ENCODE measurements around the gene ROR1. TPM values are rescaled to one million over a fixed set of nuclear protein-coding genes. Genes with fewer than 3 reads are reported as not detected.
A peak's percentile ranks its signal among the peaks of the same experiment; 100 is the strongest.

The ROR1 gene
- total RNA-seq, 4 donors from 2014 or later: 2.6 to 37.6 (median 11.5) TPM

DNA sequence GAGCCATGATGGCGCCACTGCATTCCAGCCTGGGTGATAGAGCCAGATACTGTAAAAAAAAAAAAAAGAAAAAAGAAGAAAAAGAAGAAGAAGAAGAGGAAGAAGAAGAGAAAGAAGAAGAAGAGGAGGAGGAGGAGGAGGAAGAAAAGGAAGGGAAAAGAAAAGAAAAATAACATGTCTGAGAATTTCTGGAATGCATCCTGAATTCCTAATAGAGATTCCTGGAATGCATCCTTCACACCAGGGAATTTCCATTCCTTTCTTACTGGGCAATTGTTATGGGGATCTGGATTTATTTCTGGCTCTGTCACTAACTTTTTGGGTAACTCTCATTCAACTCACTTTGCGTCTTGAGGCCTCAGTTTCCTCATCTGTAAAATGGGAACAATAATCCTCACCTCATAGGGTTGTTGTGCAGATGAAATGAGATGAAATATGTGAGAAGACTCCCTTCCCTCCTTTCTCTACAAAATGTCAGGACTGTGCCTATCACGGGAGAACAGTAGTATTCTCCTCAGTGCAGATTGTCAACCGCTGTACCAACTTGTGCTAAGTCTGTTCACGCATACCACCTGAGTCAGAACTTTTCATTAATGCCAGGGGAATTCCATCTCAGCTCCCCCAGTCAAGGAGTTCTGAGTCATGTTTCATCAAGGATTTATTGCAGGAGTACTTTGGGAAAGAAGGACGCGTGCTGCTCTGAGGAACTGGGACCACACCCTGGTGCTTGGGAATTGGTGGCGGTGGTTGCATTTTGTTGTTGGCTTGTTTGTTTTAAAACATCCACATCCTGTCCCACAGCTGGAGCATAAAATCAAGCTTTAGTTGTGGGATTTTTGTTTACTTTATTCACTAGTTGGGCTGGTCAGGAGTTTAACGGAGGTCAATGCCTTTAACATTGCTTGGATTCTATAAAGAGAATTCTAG is 42.4 kb upstream of the ROR1 start:
- H3K27ac ChIP-seq: peak overlapping the region in 1 of 2 donors; percentile 31
- DNase-seq: no peak
- H3K9me3 ChIP-seq: no peaks in the 10 kb centered on the region
- no peaks in the 10 kb centered on the region for H3K27me3 ChIP-seq
- H3K36me3 ChIP-seq: no peaks in the 10 kb centered on the region
- H3K4me1 ChIP-seq: peaks cover 0 to 3% of the 10 kb centered on the region in 2 donors
- H3K4me3 ChIP-seq: peak overlapping the region in 1 of 2 donors; percentile 11
- intact Hi-C loops (cut with DNase I; ENCODE audit: low total_unique reads): no loop called here
- TF ChIP-seq, protein P1, sequence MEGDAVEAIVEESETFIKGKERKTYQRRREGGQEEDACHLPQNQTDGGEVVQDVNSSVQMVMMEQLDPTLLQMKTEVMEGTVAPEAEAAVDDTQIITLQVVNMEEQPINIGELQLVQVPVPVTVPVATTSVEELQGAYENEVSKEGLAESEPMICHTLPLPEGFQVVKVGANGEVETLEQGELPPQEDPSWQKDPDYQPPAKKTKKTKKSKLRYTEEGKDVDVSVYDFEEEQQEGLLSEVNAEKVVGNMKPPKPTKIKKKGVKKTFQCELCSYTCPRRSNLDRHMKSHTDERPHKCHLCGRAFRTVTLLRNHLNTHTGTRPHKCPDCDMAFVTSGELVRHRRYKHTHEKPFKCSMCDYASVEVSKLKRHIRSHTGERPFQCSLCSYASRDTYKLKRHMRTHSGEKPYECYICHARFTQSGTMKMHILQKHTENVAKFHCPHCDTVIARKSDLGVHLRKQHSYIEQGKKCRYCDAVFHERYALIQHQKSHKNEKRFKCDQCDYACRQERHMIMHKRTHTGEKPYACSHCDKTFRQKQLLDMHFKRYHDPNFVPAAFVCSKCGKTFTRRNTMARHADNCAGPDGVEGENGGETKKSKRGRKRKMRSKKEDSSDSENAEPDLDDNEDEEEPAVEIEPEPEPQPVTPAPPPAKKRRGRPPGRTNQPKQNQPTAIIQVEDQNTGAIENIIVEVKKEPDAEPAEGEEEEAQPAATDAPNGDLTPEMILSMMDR (IDR thresholded peaks at IDR 0.05): no peak

DNA sequence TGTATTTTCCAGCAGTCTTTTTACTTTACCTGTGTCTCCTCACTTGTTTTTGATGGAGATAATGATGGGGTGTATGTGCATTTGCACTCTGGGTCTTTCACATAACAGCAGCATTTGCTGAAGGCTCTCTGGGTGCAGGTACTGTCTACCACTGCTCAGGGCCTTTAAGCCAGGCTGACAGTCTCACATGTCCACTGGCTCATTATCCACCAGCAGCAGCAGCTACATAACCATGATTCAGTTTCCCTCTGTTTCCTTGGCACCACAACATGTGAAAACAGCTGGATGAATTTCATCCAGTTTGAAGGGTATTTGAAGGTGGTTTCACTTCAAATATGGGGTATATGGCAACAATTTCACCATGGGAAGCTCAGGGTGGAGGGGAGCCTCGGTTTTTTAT is 41.2 kb upstream of the ROR1 start:
- DNase-seq: no peak
- TF ChIP-seq POLR2A (IDR thresholded peaks at IDR 0.05): no peak
- TF ChIP-seq, protein P1 (IDR thresholded peaks at IDR 0.05): no peak
- Histone ChIP-seq H3K27me3 (no peaks in the 10 kb centered on the region), H3K27ac (no peak overlapping the region), H3K9me3 (no peaks in the 10 kb centered on the region), H3K4me3 (no peak overlapping the region), H3K36me3 (no peaks in the 10 kb centered on the region), H3K4me1 (peaks cover 0 to 3% of the 10 kb centered on the region in 2 donors)
- intact Hi-C loops (cut with DNase I; ENCODE audit: low total_unique reads): no loop called here

DNA sequence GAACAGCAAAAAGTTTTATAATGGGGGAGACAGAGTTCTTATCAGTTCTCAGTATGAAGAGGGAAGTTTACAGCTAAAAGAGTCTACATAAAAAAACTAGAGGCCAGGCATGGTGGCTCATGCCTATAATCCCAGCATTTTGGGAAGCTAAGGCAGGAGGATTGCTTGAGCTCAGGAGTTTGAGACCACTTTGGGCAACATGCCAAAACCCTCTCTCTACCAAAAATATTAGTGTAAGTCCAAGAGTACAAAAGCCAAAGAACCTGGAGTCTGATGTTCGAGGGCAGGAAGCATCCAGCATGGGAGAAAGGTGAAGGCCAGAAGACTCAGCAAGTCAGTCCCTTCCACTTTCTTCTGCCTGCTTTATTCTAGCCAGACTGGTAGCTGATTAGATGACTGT is 35.0 kb upstream of the ROR1 start:
- intact Hi-C loops (cut with DNase I; ENCODE audit: low total_unique reads): no loop called here
- no peak overlapping the region for H3K27ac ChIP-seq
- no peaks in the 10 kb centered on the region for H3K4me1 ChIP-seq
- TF ChIP-seq POLR2A (IDR thresholded peaks at IDR 0.05): no peak
- TF ChIP-seq, protein P1 (IDR thresholded peaks at IDR 0.05): no peak
- H3K9me3 ChIP-seq: no peaks in the 10 kb centered on the region
- H3K36me3 ChIP-seq: no peaks in the 10 kb centered on the region
- no peak overlapping the region for H3K4me3 ChIP-seq
- no peaks in the 10 kb centered on the region for H3K27me3 ChIP-seq
- DNase-seq: no peak

DNA sequence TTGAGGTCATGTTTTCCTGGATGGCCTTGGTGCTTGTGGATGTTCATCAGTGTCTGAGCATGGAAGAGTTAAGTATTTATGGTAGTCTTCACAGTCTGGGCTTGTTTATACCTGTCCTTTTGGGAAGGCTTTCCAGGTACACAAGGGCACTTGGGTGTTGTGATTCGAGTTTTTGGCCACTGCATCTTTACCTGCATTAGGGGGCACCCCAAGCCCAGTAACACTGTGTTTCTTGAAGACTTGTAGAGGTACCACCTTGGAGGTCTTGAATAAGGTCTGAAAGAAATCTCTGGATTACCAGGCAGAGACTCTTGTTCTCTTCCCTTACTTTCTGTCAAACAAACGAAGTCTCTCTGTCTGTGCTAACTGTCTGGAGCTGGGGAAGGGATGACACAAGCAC is 34.4 kb upstream of the ROR1 start:
- intact Hi-C loops (cut with DNase I; ENCODE audit: low total_unique reads): no loop called here
- DNase-seq: no peak
- H3K9me3 ChIP-seq: no peaks in the 10 kb centered on the region
- H3K27ac ChIP-seq: no peak overlapping the region
- no peaks in the 10 kb centered on the region for H3K4me1 ChIP-seq
- no peaks in the 10 kb centered on the region for H3K27me3 ChIP-seq
- no peak overlapping the region for H3K4me3 ChIP-seq
- no peaks in the 10 kb centered on the region for H3K36me3 ChIP-seq
- TF ChIP-seq, protein P1 (IDR thresholded peaks at IDR 0.05): no peak
- TF ChIP-seq POLR2A (IDR thresholded peaks at IDR 0.05): no peak

DNA sequence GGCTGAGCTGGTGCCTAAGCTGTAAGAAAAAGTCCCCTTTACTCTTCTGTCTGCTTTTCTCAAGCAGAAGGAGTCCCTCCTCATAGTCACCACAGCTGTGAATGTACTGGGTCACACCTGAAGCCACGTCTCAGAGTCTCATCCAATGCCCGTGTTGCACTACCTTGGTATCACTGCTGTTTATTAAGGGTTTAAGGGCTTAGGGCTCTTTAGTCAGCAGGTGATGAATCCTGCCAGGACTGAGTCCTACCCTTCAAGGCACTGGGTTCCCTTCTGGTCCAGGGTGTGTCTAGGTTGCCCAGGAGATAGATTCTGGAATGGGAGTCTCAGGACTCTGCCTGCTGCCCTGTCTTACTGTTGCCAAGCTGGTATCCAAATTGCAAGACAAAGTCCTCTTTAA is 33.4 kb upstream of the ROR1 start:
- no peak for DNase-seq
- H3K4me3 ChIP-seq: no peak overlapping the region
- H3K27ac ChIP-seq: no peak overlapping the region
- H3K4me1 ChIP-seq: no peaks in the 10 kb centered on the region
- no peaks in the 10 kb centered on the region for H3K9me3 ChIP-seq
- H3K27me3 ChIP-seq: no peaks in the 10 kb centered on the region
- intact Hi-C loops (cut with DNase I; ENCODE audit: low total_unique reads): no loop called here
- no peak for TF ChIP-seq POLR2A (IDR thresholded peaks at IDR 0.05)
- TF ChIP-seq, protein P1 (IDR thresholded peaks at IDR 0.05): no peak
- H3K36me3 ChIP-seq: no peaks in the 10 kb centered on the region

Data from uterus (tissue), 4 donors.